Activated gamma-delta T cell treated with Interleukin-2 at 50 U/mL for 16 hours (primary cell): ENCODE measurements around the gene ABCC9.

Source experiments
- DNase-seq: peaks from one replicate; pipeline ENCODE4 v3.0.0-alpha.2; 2020

ABCC9 gene

GRCh38 chr12:21940549-21941505 is at the start of gene ABCC9:
Gene ABCC9 (minus strand): TSS chr12:21941426. CDS start chr12:21936674, 4,752 bp downstream.
- no peak for DNase-seq

GRCh38 chr12:21989819-21990412 is 48.7 kb upstream of the ABCC9 start:
- DNase-seq: no peak

GRCh38 chr12:21988619-21989018 is 47.4 kb upstream of the ABCC9 start:
- no peak for DNase-seq

GRCh38 chr12:21987755-21988154 is 46.5 kb upstream of the ABCC9 start:
- DNase-seq: no peak

- DNase-seq: no peak
These were observed 43.9 kb upstream of the ABCC9 start for GRCh38 chr12:21985155-21985554.

GRCh38 chr12:21984375-21984774 is 43.1 kb upstream of the ABCC9 start:
- DNase-seq: no peak

- DNase-seq: no peak
These were observed 41.9 kb upstream of the ABCC9 start for GRCh38 chr12:21983095-21983494.

- no peak for DNase-seq
These were observed 39.3 kb upstream of the ABCC9 start for GRCh38 chr12:21980544-21980943.

- DNase-seq: no peak
These were observed 34.1 kb upstream of the ABCC9 start for GRCh38 chr12:21975293-21975692.

GRCh38 chr12:21973221-21973620 is 32.0 kb upstream of the ABCC9 start:
- no peak for DNase-seq

- DNase-seq: no peak
These were observed 30.8 kb upstream of the ABCC9 start for GRCh38 chr12:21972055-21972454.

- no peak for DNase-seq
These were observed 30.1 kb upstream of the ABCC9 start for GRCh38 chr12:21971344-21971743.

- DNase-seq: no peak
These were observed 21.6 kb upstream of the ABCC9 start for GRCh38 chr12:21962821-21963220.

GRCh38 chr12:21962236-21962635 is 21.0 kb upstream of the ABCC9 start:
- DNase-seq: no peak

- DNase-seq: no peak
These were observed 9.4 kb upstream of the ABCC9 start for GRCh38 chr12:21950649-21951048.

GRCh38 chr12:21949036-21949435 is 7.8 kb upstream of the ABCC9 start:
- DNase-seq: no peak

GRCh38 chr12:21946983-21947382 is 5.8 kb upstream of the ABCC9 start:
- DNase-seq: no peak

- DNase-seq: no peak
These were observed 3.8 kb upstream of the ABCC9 start for GRCh38 chr12:21945002-21945401.

- DNase-seq: no peak
These were observed 1.1 kb upstream of the ABCC9 start for GRCh38 chr12:21942377-21942703.

GRCh38 chr12:21941506-21942376 is 515 bp upstream of the ABCC9 start:
- no peak for DNase-seq

GRCh38 chr12:21939435-21939834 is 1.8 kb downstream of the ABCC9 start:
- no peak for DNase-seq

- DNase-seq: no peak
These were observed 2.3 kb downstream of the ABCC9 start for GRCh38 chr12:21938879-21939278.

- DNase-seq: no peak
These were observed 7.1 kb downstream of the ABCC9 start for GRCh38 chr12:21934173-21934572.

GRCh38 chr12:21933656-21934055 is 7.6 kb downstream of the ABCC9 start:
- DNase-seq: no peak
